ENCODE data around the gene TBL3. TPM values are rescaled to one million over a fixed set of nuclear protein-coding genes. Genes with fewer than 3 reads are reported as not detected.

The TBL3 gene
- total and polyA plus RNA-seq, 2 of the 8 experiments (the other 6 are each of a cell fraction or from before 2014, with no cell fraction given), result 65.8 to 137 TPM

GRCh38 chr16:1942047-1942809 lies 29.6 kb upstream of the TBL3 start:
- peaks cover 6% of the 10 kb centered on the region; the same call in 1 of the 2 replicates for H3K23me2 ChIP-seq (ENCODE audit: low read depth, low read length)
- H3K27ac ChIP-seq (ENCODE audit: low read depth, low read length), result no peak overlapping the region
- H2BK120ac ChIP-seq (replicated peaks; ENCODE audit: low read depth, low read length), result no peak overlapping the region
- WGBS, 2 experiments (ENCODE audit: extremely low coverage in 1 of 2, insufficient coverage in 1 of 2, insufficient read length in 1 of 2, insufficient replicate concordance in 2 of 2, low coverage in 1 of 2, low lambda C conversion rate in 2 of 2, missing lambda C conversion rate in 1 of 2), result 53% methylated on average over 14 of the region's 17 CpGs; no CpG with 5 or more reads in 1 of the 2 experiments
- peak overlapping the region; percentile 55 to 87 (median 66) for H3K4me3 ChIP-seq (ENCODE audit: extremely low read depth in 1 of 4, insufficient read depth in 2 of 4, low read depth in 3 of 4, low read length in 4 of 4)
- DNase-seq (ENCODE audit: low read depth in 1 of 2, low spot score in 2 of 2), result no peak
- POLR2A ChIA-PET (ENCODE audit: partially characterized antibody), result interaction anchor here (0.9 to 11.7 kb wide), 7 partner anchors 8 to 36 kb away, joined by 3 to 336 read pairs (median 6); partner anchors contain the start of genes NDUFB10, RNF151, RPL3L and RPS2
- H3K79me1 ChIP-seq (ENCODE audit: low read depth, low read length), result no peaks in the 10 kb centered on the region
- H2BK15ac ChIP-seq (ENCODE audit: low read length), result 0 out of 2 replicates have a peak overlapping the region, but pooled peaks have one; percentile 29
- H2BK12ac ChIP-seq (ENCODE audit: low read depth, low read length), result no peak overlapping the region
- no peak for FAIRE-seq
- peak overlapping the region in 3 of 4 experiments; percentile 7 to 51 (median 42); a peak in 4 of 7 replicates for H3K9ac ChIP-seq (replicated peaks in 1 of 4; ENCODE audit: extremely low read depth in 1 of 4, low read depth in 3 of 4, low read length in 3 of 4)
- H4K20me1 ChIP-seq (replicated peaks in 1 of 2; ENCODE audit: control insufficient read depth in 1 of 2, insufficient read depth in 2 of 2, low read length in 2 of 2), result peaks cover 0 to 4% of the 10 kb centered on the region in 2 experiments
- no peak overlapping the region for H3K18ac ChIP-seq (ENCODE audit: extremely low read depth, low read length)
- H3K23ac ChIP-seq (ENCODE audit: insufficient read length), result no peak overlapping the region
- H3K9me3 ChIP-seq (ENCODE audit: insufficient read depth in 2 of 2, low read depth in 1 of 2, low read length in 1 of 2), result no peaks in the 10 kb centered on the region
- H2AK5ac ChIP-seq (ENCODE audit: low read depth, low read length), result no peak overlapping the region
- peaks cover 4 to 12% (median 8%) of the 10 kb centered on the region in 4 experiments; a peak in 5 of 8 replicates for H3K36me3 ChIP-seq (ENCODE audit: control insufficient read depth in 2 of 4, insufficient read depth in 4 of 4, low read length in 3 of 4)
- H3K4me2 ChIP-seq (ENCODE audit: insufficient read depth in 1 of 2, low read depth in 2 of 2, low read length in 2 of 2), result peak overlapping the region; percentile 71 to 89
- peaks cover 0 to 2% (median 0%) of the 10 kb centered on the region in 4 experiments; a peak in 1 of 7 replicates for H3K27me3 ChIP-seq (replicated peaks in 1 of 4; ENCODE audit: control insufficient read depth in 3 of 4, extremely low read depth in 1 of 4, insufficient read depth in 3 of 4, low read length in 3 of 4)
- no peak overlapping the region for H4K91ac ChIP-seq (replicated peaks; ENCODE audit: insufficient read length, low read length)
- no peak overlapping the region for H2BK20ac ChIP-seq (ENCODE audit: low read length)
- H3K14ac ChIP-seq (ENCODE audit: insufficient read length), result no peak overlapping the region
- no peaks in the 10 kb centered on the region for H3K79me2 ChIP-seq (ENCODE audit: control insufficient read depth in 1 of 2, insufficient read depth in 2 of 2, low read length in 2 of 2)
- CTCF ChIA-PET (ENCODE audit: partially characterized antibody), result interaction anchor here (0.7 to 6.3 kb wide), 10 partner anchors 10 to 80 kb away, joined by 3 to 62 read pairs (median 8); partner anchors contain the start of genes MEIOB and RPL3L
- H3K4ac ChIP-seq (replicated peaks; ENCODE audit: insufficient read length, low read depth, low read length), result no peak overlapping the region
- H3K56ac ChIP-seq (replicated peaks; ENCODE audit: insufficient read length, low read depth, low read length), result no peak overlapping the region
- H2AFZ ChIP-seq (ENCODE audit: low read length), result no peak overlapping the region
- H4K8ac ChIP-seq (ENCODE audit: extremely low read depth, insufficient read depth, low read length), result 0 out of 2 replicates have a peak overlapping the region, but pooled peaks have one; percentile 21
- no peak overlapping the region for H4K5ac ChIP-seq (ENCODE audit: insufficient read length, low read depth, low read length)
- peaks cover 0 to 11% (median 6%) of the 10 kb centered on the region in 4 experiments; a peak in 5 of 7 replicates for H3K4me1 ChIP-seq (replicated peaks in 1 of 4; ENCODE audit: control insufficient read depth in 3 of 4, insufficient read depth in 4 of 4, low read length in 3 of 4)
- no peak overlapping the region for H2BK5ac ChIP-seq (ENCODE audit: low read depth, low read length)
- TF ChIP-seq ASH2L (IDR thresholded peaks at IDR 0.05; ENCODE audit: low read length), result no peak
- no peak for TF ChIP-seq KDM4A (IDR thresholded peaks at IDR 0.05; ENCODE audit: low read depth, low read length, severe bottlenecking)
- TF ChIP-seq BACH1 (IDR thresholded peaks at IDR 0.05; ENCODE audit: low read length), result no peak
- no peak for TF ChIP-seq CBX8 (IDR thresholded peaks at IDR 0.05; ENCODE audit: borderline replicate concordance, low read depth, low read length)
- TF ChIP-seq RBBP5 (IDR thresholded peaks at IDR 0.05; ENCODE audit: borderline replicate concordance, low read depth, low read length), result no peak
- TF ChIP-seq CTCF (IDR thresholded peaks at IDR 0.05; ENCODE audit: control extremely low read depth in 1 of 3, insufficient read depth in 1 of 3, low read depth in 1 of 3, low read length in 3 of 3), result no peak
- no peak for TF ChIP-seq TEAD4 (IDR thresholded peaks at IDR 0.05; ENCODE audit: low read depth, low read length)
- TF ChIP-seq E2F6 (IDR thresholded peaks at IDR 0.05), result no peak

Data from H1 (cell line).